IPS-NIHi11 (cell line): Measurements from ENCODE around the gene B4GAT1.

ENCODE experiments used
- DNase-seq: peaks from one replicate; pipeline ENCODE4 v3.0.0; 2012; ENCODE audit warnings: mixed read lengths, low spot score

B4GAT1 gene

DNA sequence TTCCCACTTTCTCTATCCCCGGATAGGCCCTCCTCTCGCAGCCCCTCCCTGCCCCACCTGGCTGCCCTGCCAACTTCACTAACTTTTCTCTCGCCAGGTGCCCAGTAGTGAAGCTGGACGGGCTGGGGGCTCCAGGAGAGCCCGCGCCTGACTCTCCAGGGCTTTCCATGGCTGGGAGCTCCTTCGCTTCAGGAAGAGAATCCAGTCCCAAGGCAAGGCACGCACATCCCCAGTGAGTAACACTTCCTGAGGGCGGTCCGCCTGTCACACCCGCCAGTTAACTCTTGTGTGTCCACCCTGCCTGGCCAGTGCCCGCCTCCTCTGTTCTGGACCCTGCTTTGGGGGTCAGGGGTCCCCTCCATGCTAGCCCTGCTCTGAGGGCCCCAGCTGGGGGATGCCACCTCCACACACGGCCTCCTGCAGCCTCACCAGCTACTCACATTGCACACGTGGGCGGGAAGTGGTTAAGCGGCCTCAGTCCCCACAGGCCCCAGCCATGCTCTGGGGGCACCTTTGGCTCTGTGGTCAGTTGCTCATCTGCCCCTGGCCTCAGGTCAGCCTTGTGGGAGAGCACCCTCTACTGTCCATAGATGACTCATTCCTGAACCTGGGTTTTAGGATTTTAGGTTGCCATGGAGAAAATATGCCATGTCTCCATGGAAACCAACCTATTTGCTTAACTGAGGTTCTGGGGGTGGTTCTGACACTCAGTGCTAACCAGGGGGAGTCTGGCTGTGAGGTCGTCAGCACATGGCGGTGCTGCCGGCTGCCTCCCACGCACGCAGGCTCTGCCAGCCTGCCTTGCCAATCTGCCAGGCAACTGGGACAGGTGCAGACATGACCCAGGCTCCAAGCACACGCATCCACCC lies 11.0 kb downstream of the B4GAT1 start, which contains the start of gene RIN1:
Gene RIN1 (minus strand): TSS at position 201 of the 869 bp plus-strand sequence. CDS start 32 bp downstream, at position 169.
- peak; percentile 86 for DNase-seq

DNA sequence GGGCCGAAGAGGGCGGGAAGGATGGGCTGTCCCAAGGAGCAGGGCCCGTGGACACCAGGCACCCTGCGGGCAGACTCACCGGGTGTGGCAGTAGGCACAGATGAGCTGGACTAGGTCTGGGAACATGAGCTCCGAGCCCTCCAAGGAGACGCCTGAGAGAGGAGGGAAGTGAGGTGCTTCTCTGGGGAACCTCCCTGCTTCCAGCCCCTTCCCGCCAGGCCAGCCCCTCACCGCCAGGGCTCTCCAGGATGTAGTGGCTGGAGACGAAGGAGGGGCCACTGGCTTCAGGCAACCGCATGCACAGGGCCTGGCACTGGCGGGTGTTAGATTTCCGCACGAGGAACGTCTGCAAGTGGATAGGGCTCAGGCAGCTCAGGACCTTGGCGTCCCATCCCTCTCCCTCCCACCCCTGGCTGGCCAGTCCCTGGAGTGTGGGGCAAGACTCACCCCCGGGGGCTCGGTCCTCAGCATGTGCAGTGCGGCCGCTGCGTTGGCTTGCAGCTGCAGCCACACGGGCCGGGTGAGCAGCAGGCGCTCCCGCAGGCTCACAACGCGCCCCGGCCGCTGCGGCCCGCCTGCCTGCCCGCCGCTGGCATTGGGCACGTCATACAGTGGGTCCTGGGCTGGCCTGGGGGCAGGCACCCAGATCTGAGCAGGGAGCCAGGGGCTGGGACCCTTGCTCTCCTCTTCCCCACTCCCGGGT lies 11.7 kb downstream of the B4GAT1 start:
- DNase-seq: peak; percentile 80

DNA sequence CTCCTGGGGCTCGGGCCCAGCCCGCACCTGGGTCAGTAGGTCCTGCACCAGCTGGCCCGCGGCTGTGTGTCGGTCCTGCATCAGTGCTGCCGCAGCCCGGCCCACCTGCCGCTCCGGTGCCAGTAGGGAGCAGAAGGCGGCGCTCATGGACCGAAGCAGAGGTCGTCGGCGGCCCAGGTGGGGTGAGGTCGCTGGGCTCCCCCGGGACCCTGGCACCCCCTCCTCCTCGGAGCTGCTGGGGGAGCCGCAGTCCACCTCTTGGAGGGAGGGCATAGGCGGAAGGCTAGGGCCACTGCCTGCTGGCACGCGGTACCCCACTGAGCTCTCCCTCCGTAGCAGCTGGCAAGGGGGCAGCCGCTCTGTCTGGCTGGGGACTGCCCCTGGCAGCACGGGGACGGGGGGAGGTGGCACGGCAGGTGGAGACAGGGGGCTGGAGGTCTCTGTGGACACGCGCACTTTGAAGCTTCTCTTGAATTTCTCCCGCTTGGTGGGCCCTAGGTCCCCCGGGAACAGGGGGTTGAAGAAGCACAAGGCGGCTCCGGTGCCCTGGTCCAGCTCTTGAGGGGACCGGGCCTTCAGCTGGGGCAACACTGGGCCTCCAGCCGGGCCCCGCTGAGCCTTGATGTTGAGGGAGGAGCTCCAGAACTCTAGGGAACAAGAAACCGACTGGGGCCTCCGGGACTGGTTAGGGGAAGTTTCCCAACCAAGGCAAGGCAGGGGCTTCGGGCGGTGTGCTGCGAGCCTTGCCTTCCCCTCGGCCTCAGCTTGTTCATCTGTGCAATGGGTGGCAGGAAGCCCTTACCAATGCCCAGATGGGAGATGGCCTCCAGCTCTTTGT lies 12.6 kb downstream of the B4GAT1 start:
- DNase-seq: no peak

DNA sequence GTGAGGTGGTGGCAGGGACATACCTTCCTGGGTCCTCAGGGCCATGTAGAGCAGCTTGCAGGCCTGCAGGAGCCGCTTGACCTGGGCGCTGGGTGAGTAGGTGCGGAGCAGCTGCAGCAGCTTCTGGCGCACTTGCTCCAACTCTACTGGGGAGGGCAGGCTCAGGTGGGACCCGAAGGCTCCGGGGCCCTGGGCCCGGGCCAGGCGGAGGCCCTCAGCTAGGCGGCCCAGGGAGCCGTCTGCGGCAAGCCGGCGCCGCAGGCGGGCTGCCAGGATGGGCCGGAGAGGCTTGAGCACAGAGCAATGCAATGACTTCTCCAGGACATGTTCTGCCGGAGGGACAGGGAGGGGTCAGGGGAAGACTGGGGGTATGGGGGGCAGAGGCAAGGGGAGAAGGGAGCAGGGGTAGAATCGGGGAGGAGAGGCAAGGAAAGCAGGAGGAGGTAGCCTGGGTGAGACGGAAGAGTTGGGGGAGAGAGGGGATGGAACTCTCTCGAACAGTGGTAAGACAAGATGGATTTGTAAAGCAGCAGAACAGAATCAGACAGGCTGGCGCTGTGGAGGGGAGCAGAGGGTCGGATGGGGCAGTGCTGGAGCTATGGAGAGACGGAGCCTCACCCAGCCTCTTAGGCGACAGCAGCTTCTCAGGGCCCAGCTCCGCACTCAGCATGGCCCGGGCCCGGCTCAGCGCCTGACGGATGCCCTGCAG lies 13.4 kb downstream of the B4GAT1 start:
- DNase-seq: no peak

DNA sequence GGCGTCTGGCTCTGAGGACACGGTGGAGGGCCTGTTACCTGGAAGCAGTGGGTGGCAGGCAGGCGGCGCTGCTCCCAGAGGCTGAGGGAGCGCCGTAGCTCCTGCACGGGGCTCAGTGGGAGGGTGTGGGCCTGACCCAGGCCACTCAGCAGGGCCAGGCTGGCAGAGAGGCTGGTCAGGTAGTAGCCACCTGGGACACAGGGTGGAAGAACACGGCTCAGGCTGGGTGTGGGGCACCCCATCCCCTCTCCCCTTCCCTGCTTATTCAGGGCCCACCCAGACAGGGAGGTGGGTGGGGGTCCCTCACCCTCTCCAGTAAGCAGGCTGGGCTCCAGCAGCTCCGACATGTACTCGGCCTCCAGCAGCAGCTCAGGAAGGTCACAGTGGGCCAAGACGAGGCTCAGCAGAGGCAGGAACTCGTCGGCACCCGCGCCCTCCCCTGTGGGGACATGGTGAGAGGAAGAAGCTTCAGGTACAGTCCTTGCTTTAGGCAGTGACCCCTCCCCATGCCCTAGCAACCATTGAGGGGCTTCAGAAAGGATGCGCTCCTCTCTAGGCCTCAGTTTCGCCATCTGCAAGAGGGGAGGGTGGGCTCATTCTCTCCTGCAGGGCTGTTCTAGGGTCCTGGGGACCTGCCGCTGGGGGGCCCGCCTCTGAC lies 14.1 kb downstream of the B4GAT1 start:
- no peak for DNase-seq

DNA sequence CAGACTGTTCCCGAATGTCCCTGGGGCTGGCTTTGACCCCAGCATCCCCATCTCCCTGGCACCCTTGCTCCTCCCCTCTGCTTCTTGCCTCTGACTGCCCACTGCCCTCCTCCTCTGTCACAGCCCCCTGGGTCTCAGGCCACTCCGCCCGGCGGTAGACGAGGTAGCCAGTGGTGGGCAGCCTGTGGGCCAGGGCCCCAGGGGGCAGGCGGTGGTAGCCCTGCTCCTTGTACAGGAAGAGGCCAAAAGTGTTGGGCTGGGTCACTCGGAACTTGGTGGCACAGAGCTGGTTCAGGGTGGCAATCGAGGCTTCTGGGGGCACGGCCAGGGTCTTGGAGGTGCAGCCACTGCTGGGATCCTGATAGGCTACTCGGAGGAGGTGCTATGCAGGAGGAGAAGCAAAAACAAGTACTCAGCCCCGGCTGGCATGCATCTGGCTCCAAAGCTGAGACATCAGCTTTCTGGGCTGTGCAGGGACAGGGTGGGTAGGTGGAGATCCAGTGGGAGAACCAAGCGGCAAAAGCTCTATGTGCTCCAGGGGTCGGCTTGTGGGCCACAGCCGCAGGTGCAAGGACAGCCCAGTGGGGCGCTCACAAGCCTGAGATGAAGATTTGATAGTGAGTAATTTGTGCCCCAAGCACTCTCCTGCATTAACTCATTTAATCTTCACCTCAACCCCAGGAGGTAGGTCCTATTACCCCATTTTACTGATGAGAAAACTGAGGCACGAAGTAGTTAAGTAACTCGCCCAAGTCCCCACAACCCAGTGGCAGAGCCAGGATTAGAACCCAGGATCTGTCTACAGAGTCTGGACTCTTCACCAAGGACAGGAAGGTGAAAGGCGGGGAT lies 14.8 kb downstream of the B4GAT1 start:
- DNase-seq: no peak

DNA sequence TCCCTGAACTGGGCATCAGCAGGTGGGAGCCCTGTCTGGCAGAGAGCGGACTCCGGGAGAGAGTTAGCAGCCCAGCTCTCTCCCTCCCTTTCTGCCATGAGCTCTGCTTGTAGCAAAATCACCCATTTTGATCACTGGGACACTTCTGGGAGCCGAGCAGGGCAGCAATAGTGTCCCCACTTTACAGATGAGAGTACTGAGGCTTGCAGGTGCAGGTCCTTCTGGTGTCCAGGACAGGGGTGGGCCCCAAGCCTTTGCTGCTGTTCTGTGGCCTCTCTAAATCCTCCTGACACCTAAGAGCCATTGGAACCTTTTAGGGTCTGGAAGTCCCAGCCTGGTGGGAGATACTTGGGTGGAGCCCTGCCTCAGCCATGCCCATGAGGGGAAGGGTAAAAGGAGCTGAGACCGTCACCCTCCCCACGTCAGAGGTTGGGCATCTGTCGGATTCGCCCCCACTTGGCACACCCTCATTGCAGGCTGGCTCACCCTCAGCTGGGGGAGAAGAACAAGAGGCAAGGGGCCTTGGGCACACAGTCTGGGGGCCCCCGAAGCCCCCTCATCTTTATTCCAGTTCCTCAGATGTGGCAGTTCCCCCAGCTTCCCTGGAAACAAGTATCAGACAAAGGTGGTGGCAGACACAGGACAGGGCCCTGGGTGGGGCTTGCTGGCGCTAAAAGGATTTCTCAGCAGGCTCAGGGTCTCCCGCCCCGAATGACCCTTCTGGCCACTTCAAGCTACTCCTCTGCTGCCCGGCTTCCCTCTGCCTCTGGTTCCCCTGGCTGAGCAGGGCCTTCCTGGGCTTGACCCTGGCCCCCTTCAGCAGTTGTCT lies 15.7 kb downstream of the B4GAT1 start:
- DNase-seq: no peak

DNA sequence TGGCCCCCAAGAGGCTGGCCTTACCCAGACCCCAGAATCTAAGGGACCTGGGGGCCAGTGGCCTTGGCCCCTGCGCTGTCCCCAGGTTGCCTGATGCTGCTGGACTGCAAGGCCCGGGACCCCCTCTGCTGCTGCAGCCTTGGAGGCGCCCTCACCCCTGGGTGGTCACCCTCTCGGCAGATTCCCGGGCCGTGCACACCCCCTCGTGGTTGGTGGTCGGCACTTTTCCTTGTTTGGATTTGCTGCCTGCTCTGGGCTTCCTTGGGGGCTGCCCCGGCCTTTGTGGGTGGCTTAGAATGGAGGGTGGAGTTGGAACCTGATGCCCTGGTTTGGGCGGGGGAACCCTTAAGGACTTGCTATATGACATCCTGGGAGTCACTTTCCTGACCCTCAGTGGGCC lies 16.5 kb downstream of the B4GAT1 start:
- no peak for DNase-seq

DNA sequence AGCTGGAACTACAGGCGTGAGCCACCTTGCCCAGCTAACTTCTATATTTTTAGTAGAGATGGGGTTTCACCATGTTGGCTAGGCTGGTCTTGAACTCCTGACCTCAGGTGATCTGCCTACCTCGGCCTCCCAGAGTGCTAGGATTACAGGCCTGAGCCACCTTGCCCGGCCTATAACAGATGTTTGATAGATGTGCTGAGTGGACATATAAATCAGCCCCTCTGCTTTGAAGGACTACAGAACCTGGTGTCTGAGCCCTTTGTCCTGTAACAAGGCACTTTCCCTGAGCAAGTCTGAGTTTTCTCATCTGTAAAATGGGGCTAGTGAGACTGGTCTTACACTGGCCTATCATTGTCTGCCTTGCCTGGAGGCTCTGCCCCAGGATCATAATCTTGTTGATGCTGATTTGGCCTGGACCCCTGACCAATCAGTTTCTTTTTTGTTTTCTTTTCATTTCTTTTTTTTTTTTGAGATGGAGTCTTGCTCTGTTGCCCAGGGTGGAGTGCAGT lies 18.2 kb downstream of the B4GAT1 start:
- no peak for DNase-seq

DNA sequence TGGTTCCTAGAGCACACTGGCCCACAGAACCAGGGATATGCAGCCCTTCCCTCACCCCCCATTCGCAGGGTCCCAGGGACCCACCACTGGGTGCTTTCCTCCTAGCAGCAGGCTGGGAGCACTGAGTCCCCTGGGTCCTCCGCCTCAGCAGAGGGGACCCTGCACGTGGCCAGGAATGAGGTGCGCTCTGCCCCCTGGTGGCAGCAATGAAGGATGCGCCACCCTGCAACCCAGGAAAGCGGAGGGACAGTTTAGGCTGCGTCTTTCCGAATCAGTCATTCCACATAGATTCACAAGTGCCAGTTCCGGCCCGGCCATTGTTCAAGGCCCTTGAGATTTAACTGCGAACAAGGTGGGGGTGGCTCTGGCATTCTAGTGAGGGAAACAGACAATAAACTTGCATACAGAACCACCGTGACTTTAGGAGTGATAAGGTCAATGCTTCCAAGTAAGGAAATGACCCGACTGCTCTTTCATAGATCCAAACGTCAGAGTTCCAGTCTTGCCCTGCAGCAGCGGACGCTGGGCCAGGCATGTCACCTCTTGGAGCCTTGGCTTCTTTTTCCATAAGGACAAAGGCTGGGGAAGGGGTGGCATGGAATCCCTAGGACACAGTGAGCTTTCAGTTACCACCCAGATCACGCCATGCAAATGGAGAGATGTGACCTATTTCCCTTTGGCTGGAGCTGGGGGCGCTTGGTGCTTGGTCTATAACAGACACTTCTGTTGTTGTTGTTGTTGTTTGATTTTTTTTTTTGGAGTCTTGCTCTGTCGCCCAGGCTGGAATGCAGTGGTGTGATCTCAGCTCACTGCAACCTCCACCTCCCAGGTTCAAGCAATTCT lies 18.9 kb downstream of the B4GAT1 start:
- peak; percentile 86 for DNase-seq

DNA sequence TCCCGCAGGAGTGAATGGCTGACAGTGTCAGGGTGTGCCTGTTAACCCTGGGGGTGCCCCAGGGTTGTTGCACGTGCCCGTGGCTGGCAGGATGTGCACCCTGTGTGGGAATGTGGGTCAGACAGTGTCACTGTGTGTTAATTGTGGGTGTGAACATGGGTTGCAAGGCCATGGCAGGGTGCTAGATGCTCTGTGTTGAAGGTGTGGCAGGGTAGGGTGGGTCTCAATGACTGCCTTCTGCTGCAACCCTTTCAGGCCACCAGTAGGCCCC lies 19.5 kb downstream of the B4GAT1 start:
- no peak for DNase-seq

DNA sequence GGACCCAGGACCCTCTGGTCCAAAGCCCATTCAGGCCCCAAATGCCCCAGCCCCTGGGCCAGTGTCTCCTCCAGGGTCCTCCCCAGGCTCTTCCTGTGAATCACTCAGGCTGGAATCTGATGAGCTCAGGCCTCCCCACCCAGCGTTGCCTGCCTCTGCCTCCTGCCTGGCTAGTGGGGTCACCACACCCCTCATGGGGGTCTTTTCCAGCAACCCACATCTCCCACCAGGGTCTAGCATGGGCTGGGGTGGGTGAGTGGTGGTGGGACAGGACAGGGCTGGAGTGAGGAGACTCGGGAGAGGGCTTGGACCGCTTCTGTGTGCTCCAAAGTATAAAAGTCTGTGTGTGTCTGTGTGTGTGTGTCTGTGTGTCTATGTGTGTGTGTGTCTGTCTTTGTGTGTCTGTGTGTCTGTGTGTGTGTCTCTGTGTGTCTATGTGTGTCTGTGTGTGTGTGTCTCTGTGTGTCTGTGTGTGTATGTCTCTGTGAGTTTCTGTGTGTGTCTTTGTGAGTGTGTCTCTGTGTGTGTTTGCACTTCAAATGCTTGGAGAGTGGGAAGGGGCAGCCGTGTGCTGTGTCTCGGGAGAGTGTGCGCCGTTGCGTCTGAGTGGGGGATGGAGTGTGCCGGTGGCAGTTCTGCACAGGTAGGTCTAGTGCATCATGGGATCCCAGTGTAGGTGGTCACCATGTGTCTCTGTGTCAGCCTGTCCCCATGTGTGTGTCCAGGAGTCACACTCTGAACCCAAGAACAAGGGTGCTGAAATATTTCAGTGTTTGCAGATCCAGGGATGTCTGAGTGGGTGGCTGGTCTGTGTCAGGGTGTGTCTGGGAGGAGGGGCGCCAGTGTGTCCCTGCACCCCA lies 20.0 kb downstream of the B4GAT1 start:
- no peak for DNase-seq

DNA sequence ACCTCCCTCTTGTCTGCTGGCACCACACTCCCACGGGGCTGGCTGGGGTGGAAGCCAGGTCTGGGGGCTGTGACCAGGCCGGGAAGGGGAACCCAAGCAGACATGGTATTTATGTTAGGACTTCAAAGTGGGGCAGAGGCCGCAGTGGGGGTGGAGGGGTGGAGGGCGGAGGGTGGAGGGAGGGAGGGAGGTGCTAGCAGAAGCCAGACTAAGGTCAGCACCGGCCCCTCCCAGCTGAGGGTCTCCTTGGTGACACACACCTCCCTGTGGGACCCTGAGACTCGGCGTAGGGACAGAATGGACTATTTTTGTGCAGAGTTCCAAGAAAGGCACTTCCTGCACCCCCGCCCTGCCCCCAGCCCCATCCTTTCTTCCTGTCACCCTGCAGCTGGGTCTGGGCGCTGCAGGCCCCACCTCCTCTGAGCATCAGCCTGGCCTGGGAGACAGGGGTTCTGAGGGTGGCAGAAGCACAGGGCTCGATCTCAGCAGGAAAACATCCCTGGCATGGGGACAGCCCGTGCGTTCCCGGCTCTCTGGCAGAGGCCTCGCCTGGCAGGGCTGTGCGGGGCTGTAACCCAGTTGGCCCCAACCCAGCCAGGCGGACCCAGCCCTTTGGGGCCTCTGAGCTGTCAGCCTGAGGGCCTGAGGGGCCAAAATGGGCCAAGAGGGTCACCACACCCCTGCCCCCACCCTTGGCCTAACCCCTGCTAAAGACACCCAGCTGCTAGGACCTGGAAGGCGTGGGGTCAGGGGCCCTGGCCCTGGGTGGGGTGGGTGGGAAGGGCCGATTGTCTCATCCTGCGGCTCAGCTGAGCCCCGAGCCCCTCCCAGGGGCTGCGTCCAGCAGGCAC lies 20.9 kb downstream of the B4GAT1 start:
- no peak for DNase-seq

DNA sequence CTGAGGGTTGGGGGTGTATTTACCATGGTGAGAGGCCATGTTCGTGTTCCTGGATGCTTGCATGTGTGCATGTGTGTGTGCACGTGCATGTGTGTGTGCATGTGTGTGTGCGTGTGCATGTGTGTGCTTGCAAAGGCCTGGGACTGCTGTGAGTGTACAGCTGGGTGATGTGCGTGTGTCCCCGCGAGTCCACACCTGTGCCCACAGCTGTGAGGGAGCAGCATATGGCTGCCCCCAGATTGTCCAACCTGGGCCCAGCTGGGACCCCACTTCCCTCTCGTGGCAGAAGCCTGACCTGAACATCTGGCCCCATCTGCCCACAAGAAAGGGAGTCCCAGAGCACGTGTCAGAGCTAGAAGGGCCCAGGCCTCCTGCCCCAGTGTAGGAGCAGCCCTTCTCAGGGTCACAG lies 22.2 kb downstream of the B4GAT1 start:
- DNase-seq: no peak

DNA sequence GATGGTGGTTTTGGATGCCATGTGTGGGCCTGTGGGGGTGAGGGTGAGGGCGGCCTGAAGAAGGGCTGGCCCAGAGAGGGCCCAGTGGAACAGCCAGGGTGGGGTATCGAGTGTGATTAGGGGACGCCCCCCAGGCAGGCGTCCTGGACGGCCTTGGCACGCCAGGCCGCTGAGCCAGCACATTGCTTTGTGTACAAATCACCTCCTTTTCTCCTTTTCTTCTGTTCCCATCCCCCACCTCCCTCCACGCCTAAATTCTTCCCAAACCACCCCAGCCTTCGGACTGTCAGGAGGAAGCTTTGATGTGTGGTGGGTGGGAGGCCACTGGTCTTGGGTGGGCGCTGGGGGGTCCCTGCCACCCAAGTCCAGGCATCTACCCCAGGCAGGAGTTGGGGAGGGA lies 22.8 kb downstream of the B4GAT1 start:
- no peak for DNase-seq

DNA sequence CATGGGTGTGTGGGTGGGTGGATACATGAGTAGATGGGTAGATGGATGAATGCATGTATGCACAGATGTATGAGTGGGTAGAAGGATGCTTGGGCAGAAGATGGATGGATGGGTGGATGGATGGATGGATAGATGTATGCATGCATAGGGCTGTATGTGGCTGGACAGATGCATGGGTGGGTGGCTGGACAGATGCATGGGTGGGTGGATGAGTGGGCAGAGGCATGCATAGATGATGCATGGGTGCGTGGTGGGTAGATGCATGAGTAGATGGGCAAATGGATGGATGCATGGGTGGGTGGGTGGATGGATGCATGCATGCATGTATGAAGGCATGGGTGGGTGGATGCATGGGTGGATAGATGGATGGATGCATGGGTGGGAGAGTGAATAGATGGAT lies 23.7 kb downstream of the B4GAT1 start:
- no peak for DNase-seq
